SU-DHL-6 (cell line): ENCODE results near the gene TBATA.

Source experiments
- CTCF ChIP-seq: fragments of 200-600 bp; sonication (generic); IDR thresholded peaks from one replicate; pipeline ENCODE4 v1.5.1; 2017; ENCODE audit warnings: antibody characterized with exemption, mild to moderate bottlenecking, low read length, moderate library complexity; ENCODE audit not compliant: insufficient read depth, poor library complexity, severe bottlenecking
- EZH2phosphoT487 ChIP-seq: fragments of 200-600 bp; sonication (generic), shearing (Covaris generic); conservative IDR thresholded peaks from 2 replicates; pipeline ENCODE4 v1.6.1; 2018; ENCODE audit warnings: mild to moderate bottlenecking, antibody characterized with exemption, low read length, moderate library complexity, mixed read lengths

- TF ChIP-seq CTCF (no peak), EZH2phosphoT487 (no peak)
Measured at GRCh38 chr10:70811881-70812280, 26.7 kb upstream of the TBATA start.
